IMR-90 (cell line): ENCODE measurements around the gene GRK5. TPM values are rescaled to one million over a fixed set of nuclear protein-coding genes. Genes with fewer than 3 reads are reported as not detected.

Experiments used
- ATAC-seq: fragments of 200-7000 bp; cut with Tn5 transposase; 2 replicates; pipeline ENCODE4 v1.9.1; 2020; ENCODE audit warnings: low read depth, mild to moderate bottlenecking, moderate library complexity
- BruUV-seq: library from RNA; stranded (reverse); fragments of 400-500 nt; replicated peaks from 2 replicates; lab custom pipeline; 2021; lab: Mats Ljungman, UMichigan
- CTCF ChIA-PET: fragments of 300-600 bp; formaldehyde crosslinking; extraction: SDS; loops from one replicate; lab custom pipeline; 2021; ENCODE audit warnings: antibody characterized with exemption; lab: Yijun Ruan, JAX
- POLR2A ChIA-PET: fragments of 300-600 bp; sonication (Branson Sonifier 250); formaldehyde crosslinking; loops from one replicate; lab custom pipeline; 2022; ENCODE audit warnings: antibody characterized with exemption; ENCODE audit not compliant: unreplicated experiment; lab: Charles Lee
- DNase-seq: peaks from one replicate; pipeline ENCODE4 v3.0.0; 2013
- H2AFZ ChIP-seq: replicated peaks from 2 replicates; pipeline ENCODE3; 2013; ENCODE audit warnings: low read length, mild to moderate bottlenecking; ENCODE audit not compliant: poor library complexity
- H2AK5ac ChIP-seq: 2 replicates; pipeline ENCODE4 v1.6.1; 2013; ENCODE audit warnings: low read depth, low read length, inconsistent platforms
- H2AK9ac ChIP-seq: replicated peaks from 2 replicates; pipeline ENCODE3; 2013; ENCODE audit warnings: mild to moderate bottlenecking, low read depth, low read length, moderate library complexity; ENCODE audit not compliant: poor library complexity
- H2BK120ac ChIP-seq: 2 replicates; pipeline ENCODE4 v1.6.1; 2013; ENCODE audit warnings: low read depth, low read length, inconsistent platforms
- H2BK15ac ChIP-seq: 3 replicates; pipeline ENCODE4 v1.6.1; 2013; ENCODE audit warnings: low read depth, low read length, inconsistent platforms
- H2BK20ac ChIP-seq: 2 replicates; pipeline ENCODE4 v1.6.1; 2013; ENCODE audit warnings: low read depth, mild to moderate bottlenecking, inconsistent platforms, low read length, moderate library complexity
- H2BK5ac ChIP-seq: 2 replicates; pipeline ENCODE4 v1.6.1; 2013; ENCODE audit warnings: mild to moderate bottlenecking, low read depth, low read length, inconsistent platforms; ENCODE audit not compliant: poor library complexity, severe bottlenecking
- H3K14ac ChIP-seq: replicated peaks from 2 replicates; pipeline ENCODE4 v1.6.1; 2013; ENCODE audit warnings: low read depth, low read length, inconsistent platforms
- H3K18ac ChIP-seq: 2 replicates; pipeline ENCODE4 v1.6.1; 2013; ENCODE audit warnings: low read depth, low read length, control low read depth
- H3K23ac ChIP-seq: 2 replicates; pipeline ENCODE4 v1.6.1; 2013; ENCODE audit warnings: low read depth, low read length, inconsistent platforms
- H3K27ac ChIP-seq: 2 replicates; pipeline ENCODE4 v1.5.1; 2013; ENCODE audit warnings: mild to moderate bottlenecking, control low read depth, low read length; ENCODE audit not compliant: insufficient read depth
- H3K27me3 ChIP-seq: 2 replicates; pipeline ENCODE4 v1.6.1; 2013; ENCODE audit warnings: low read length; ENCODE audit not compliant: control insufficient read depth, insufficient read depth
- H3K36me3 ChIP-seq: 2 replicates; pipeline ENCODE4 v1.6.1; 2013; ENCODE audit warnings: low read length, mixed read lengths; ENCODE audit not compliant: control insufficient read depth, insufficient read depth
- H3K4ac ChIP-seq: 2 replicates; pipeline ENCODE4 v1.6.1; 2013; ENCODE audit warnings: low read depth, low read length, inconsistent platforms
- H3K4me1 ChIP-seq: 2 replicates; pipeline ENCODE4 v1.6.1; 2013; ENCODE audit warnings: low read length, mixed read lengths; ENCODE audit not compliant: control insufficient read depth, insufficient read depth
- H3K4me2 ChIP-seq: 2 replicates; pipeline ENCODE4 v1.6.1; 2013; ENCODE audit warnings: low read depth, mild to moderate bottlenecking, control low read depth, low read length, moderate library complexity
- H3K4me3 ChIP-seq: 2 replicates; pipeline ENCODE4 v1.5.1; 2013; ENCODE audit warnings: low read depth, mild to moderate bottlenecking, control low read depth, low read length, moderate library complexity; ENCODE audit not compliant: insufficient read depth
- H3K56ac ChIP-seq: 2 replicates; pipeline ENCODE4 v1.6.1; 2013; ENCODE audit warnings: low read length, inconsistent platforms; ENCODE audit not compliant: insufficient read depth; ENCODE audit errors: extremely low read depth
- H3K79me1 ChIP-seq, 2 experiments: 2 replicates each; pipeline ENCODE4 v1.6.1; 2013; ENCODE audit warnings: low read length in 2 of 2, inconsistent platforms in 1 of 2, low read depth in 1 of 2
- H3K9ac ChIP-seq: 2 replicates; pipeline ENCODE4 v1.6.1; 2013; ENCODE audit warnings: low read depth, low read length, control low read depth
- H3K9me1 ChIP-seq: 2 replicates; pipeline ENCODE4 v1.6.1; 2013; ENCODE audit warnings: low read length, inconsistent platforms; ENCODE audit not compliant: insufficient read depth
- H3K9me3 ChIP-seq: 2 replicates; pipeline ENCODE4 v1.6.1; 2013; ENCODE audit warnings: low read length; ENCODE audit not compliant: control insufficient read depth, insufficient read depth
- H4K20me1 ChIP-seq: 2 replicates; pipeline ENCODE4 v1.6.1; 2013; ENCODE audit warnings: low read length, inconsistent platforms; ENCODE audit not compliant: insufficient read depth
- H4K5ac ChIP-seq: 2 replicates; pipeline ENCODE4 v1.6.1; 2013; ENCODE audit warnings: mild to moderate bottlenecking, low read depth, low read length, control low read depth
- H4K8ac ChIP-seq, 2 experiments: 2 replicates each; pipeline ENCODE4 v1.6.1; 2013; ENCODE audit warnings: low read depth in 2 of 2, low read length in 2 of 2, control low read depth in 1 of 2, inconsistent platforms in 1 of 2
- H4K91ac ChIP-seq: 2 replicates; pipeline ENCODE4 v1.6.1; 2013; ENCODE audit warnings: low read depth, low read length, inconsistent platforms; ENCODE audit not compliant: insufficient read depth
- BHLHE40 ChIP-seq: fragments of 150-350 bp; IDR thresholded peaks from 2 replicates; pipeline ENCODE4 v1.6.1; 2016; ENCODE audit warnings: mild to moderate bottlenecking, low read depth, low read length
- CEBPB ChIP-seq: IDR thresholded peaks from 2 replicates; pipeline ENCODE4 v1.6.1; 2012; ENCODE audit warnings: low read depth, low read length, improper control_type of control experiment
- CHD1 ChIP-seq: IDR thresholded peaks from 2 replicates; pipeline ENCODE4 v1.6.1; 2012; ENCODE audit warnings: low read depth, low read length, improper control_type of control experiment
- CTCF ChIP-seq: conservative IDR thresholded peaks from 2 replicates; pipeline ENCODE4 v1.5.1; 2012; ENCODE audit warnings: mild to moderate bottlenecking, low read depth, low read length, improper control_type of control experiment
- ELK1 ChIP-seq: fragments of 150-350 bp; IDR thresholded peaks from 2 replicates; pipeline ENCODE4 v1.6.1; 2016; ENCODE audit warnings: low read depth, mild to moderate bottlenecking, low read length, moderate library complexity, borderline replicate concordance
- FOS ChIP-seq: fragments of 150-350 bp; IDR thresholded peaks from 2 replicates; pipeline ENCODE4 v1.6.1; 2016; ENCODE audit warnings: low read depth, low read length
- MAFK ChIP-seq: IDR thresholded peaks from 2 replicates; pipeline ENCODE4 v1.6.1; 2012; ENCODE audit warnings: low read depth, low read length, improper control_type of control experiment
- MAZ ChIP-seq: IDR thresholded peaks from 2 replicates; pipeline ENCODE4 v1.6.1; 2012; ENCODE audit warnings: low read depth, mild to moderate bottlenecking, low read length, improper control_type of control experiment, moderate library complexity, borderline replicate concordance
- MXI1 ChIP-seq: IDR thresholded peaks from 2 replicates; pipeline ENCODE4 v1.6.1; 2012; ENCODE audit warnings: low read depth, mild to moderate bottlenecking, low read length, moderate library complexity, borderline replicate concordance
- NFE2L2 ChIP-seq: fragments of 150-350 bp; IDR thresholded peaks from 2 replicates; pipeline ENCODE4 v1.6.1; 2016; ENCODE audit warnings: low read depth, mild to moderate bottlenecking, low read length
- POLR2A ChIP-seq: IDR thresholded peaks from 2 replicates; pipeline ENCODE4 v1.6.1; 2012; ENCODE audit warnings: mild to moderate bottlenecking, low read depth, low read length
- RAD21 ChIP-seq: IDR thresholded peaks from 2 replicates; pipeline ENCODE4 v1.6.1; 2012; ENCODE audit warnings: low read length, improper control_type of control experiment
- RCOR1 ChIP-seq: IDR thresholded peaks from 2 replicates; pipeline ENCODE4 v1.6.1; 2012; ENCODE audit warnings: mild to moderate bottlenecking, low read length, improper control_type of control experiment; ENCODE audit not compliant: insufficient replicate concordance
- RFX5 ChIP-seq: IDR thresholded peaks from 2 replicates; pipeline ENCODE4 v1.8.0; 2012; ENCODE audit warnings: low read depth, mild to moderate bottlenecking, low read length, moderate library complexity
- SMC3 ChIP-seq: fragments of 150-350 bp; IDR thresholded peaks from 2 replicates; pipeline ENCODE4 v1.6.1; 2016; ENCODE audit warnings: low read depth, mild to moderate bottlenecking, antibody characterized with exemption, low read length, moderate library complexity
- USF2 ChIP-seq: fragments of 150-350 bp; IDR thresholded peaks from 2 replicates; pipeline ENCODE4 v1.6.1; 2017; ENCODE audit warnings: mild to moderate bottlenecking, antibody characterized with exemption, low read length, low read depth
- WGBS, 2 experiments: methylation state at CpG; one replicate each; pipeline versions ENCODE4 v1.1.5 to v1.1.7; 2013; ENCODE audit warnings: missing lambda C conversion rate in 2 of 2; ENCODE audit not compliant: insufficient read length in 1 of 2; ENCODE audit errors: extremely low coverage in 2 of 2; 5-methylcytosine and 5-hydroxymethylcytosine counted together
- dilution Hi-C: fragments of 300-500 bp; cut with HindIII; formaldehyde crosslinking; loops from one replicate; pipeline ENCODE4 v1.14.3; 2018; ENCODE audit warnings: low sequenced_read_pairs; ENCODE audit not compliant: unreplicated experiment
- in situ Hi-C: fragments of 300-500 bp; cut with MboI; formaldehyde crosslinking; loops from 3 replicates; pipeline ENCODE4 v1.14.3; 2019; ENCODE audit warnings: low sequenced_read_pairs, inconsistent platforms, mixed read lengths
- intact Hi-C: fragments of 100-400 bp; cut with micrococcal nuclease; formaldehyde crosslinking; loops from 2 replicates; pipeline ENCODE4 v1.10.0; 2022
- polyA plus RNA-seq, 3 experiments: library from polyadenylated mRNA; depleted of rRNA; stranded (reverse); fragments of >200 nt; gene quantifications; 2 replicates each; pipeline ENCODE4 v1.2.3, GENCODE V29; 2012; ENCODE audit warnings: low replicate concordance in 1 of 3
- total RNA-seq: library from RNA; depleted of rRNA; stranded (reverse); fragments of >200 nt; gene quantifications from 2 replicates; pipeline ENCODE4 v1.2.3, GENCODE V29; 2012

The GRK5 gene
- total and polyA plus RNA-seq, 2 of the 4 experiments (the other 2 are of a cell fraction): 12.9 to 16.3 TPM

GRCh38 chr10:119325131-119325530, 117.8 kb downstream of the GRK5 start:
- intact Hi-C loops: no loop called here
- H2AFZ ChIP-seq: no peak overlapping the region
- H4K8ac ChIP-seq: no peak overlapping the region
- no peaks in the 10 kb centered on the region for H3K27me3 ChIP-seq
- H2BK5ac ChIP-seq: no peak overlapping the region
- peak overlapping the region; percentile 64 for H2AK5ac ChIP-seq
- H4K5ac ChIP-seq: no peak overlapping the region
- WGBS, 2 experiments: no CpG with 5 or more reads among the region's 3 CpGs
- no peak overlapping the region for H2BK120ac ChIP-seq
- peaks cover 39% of the 10 kb centered on the region; the same call in 1 of the 2 replicates for H3K36me3 ChIP-seq
- no peak overlapping the region for H2BK20ac ChIP-seq
- H3K56ac ChIP-seq: no peak overlapping the region
- H3K27ac ChIP-seq: no peak overlapping the region
- peaks cover 52 to 85% of the 10 kb centered on the region in 2 experiments for H3K79me1 ChIP-seq
- TF ChIP-seq ELK1 (no peak), CTCF (no peak), POLR2A (no peak), MAZ (no peak), BHLHE40 (no peak), NFE2L2 (no peak), CEBPB (no peak), MXI1 (no peak), FOS (no peak), MAFK (no peak), CHD1 (no peak), USF2 (no peak), RFX5 (no peak), RCOR1 (no peak), RAD21 (no peak), SMC3 (no peak)
- in situ Hi-C loops: no loop called here
- peak overlapping the region; percentile 46 for H2AK9ac ChIP-seq
- POLR2A ChIA-PET: no interaction called here
- no peak overlapping the region for H3K9ac ChIP-seq
- DNase-seq (no peak), ATAC-seq (no peak)
- peaks cover 14% of the 10 kb centered on the region for H3K4me1 ChIP-seq
- H4K20me1 ChIP-seq: peaks cover 79% of the 10 kb centered on the region
- peaks cover 40% of the 10 kb centered on the region for H3K9me1 ChIP-seq
- H4K91ac ChIP-seq: no peak overlapping the region; the same call in 1 of the 2 replicates
- H2BK15ac ChIP-seq: no peak overlapping the region; the same call in 2 of the 3 replicates
- H3K9me3 ChIP-seq: no peaks in the 10 kb centered on the region
- dilution Hi-C loops: no loop called here
- no TSS peak for BruUV-seq
- no peak overlapping the region for H3K4me3 ChIP-seq
- H3K14ac ChIP-seq: no peak overlapping the region; the same call in 1 of the 2 replicates
- H3K18ac ChIP-seq: no peak overlapping the region
- no peak overlapping the region for H3K23ac ChIP-seq
- H3K4me2 ChIP-seq: no peak overlapping the region
- CTCF ChIA-PET: no interaction called here
- H3K4ac ChIP-seq: 0 out of 2 replicates have a peak overlapping the region, but pooled peaks have one; percentile 29
